Measurements from ENCODE around the gene ITGA3.
"Not testable (repeated sequence)": the region's sequence is repeated elsewhere in the genome, so short reads cannot be mapped to it uniquely, and the experiment has no call there.

Gene ITGA3

GRCh38 chr17:50058296-50058953, 2.5 kb downstream of the ITGA3 start:
- TF ChIP-seq CTCF (IDR thresholded peaks at IDR 0.05; ENCODE audit: low read depth, low read length): no peak
- no peak overlapping the region for H3K27ac ChIP-seq
- no peaks in the 10 kb centered on the region for H3K9me3 ChIP-seq (ENCODE audit: severe bottlenecking)
- H3K27me3 ChIP-seq (ENCODE audit: insufficient read depth, low read depth, severe bottlenecking): no peaks in the 10 kb centered on the region
- H3K36me3 ChIP-seq: peaks cover 6% of the 10 kb centered on the region; the same call in 1 of the 2 replicates
- H3K4me3 ChIP-seq (ENCODE audit: low read depth, low read length): no peak overlapping the region
- no peak for DNase-seq

- H3K36me3 ChIP-seq: peaks cover 6% of the 10 kb centered on the region; the same call in 1 of the 2 replicates
- H3K27me3 ChIP-seq (ENCODE audit: insufficient read depth, low read depth, severe bottlenecking): no peaks in the 10 kb centered on the region
- no peak overlapping the region for H3K4me3 ChIP-seq (ENCODE audit: low read depth, low read length)
Observed at GRCh38 chr17:50059256-50059655, 3.3 kb downstream of the ITGA3 start.

GRCh38 chr17:50059759-50060273, 3.9 kb downstream of the ITGA3 start:
- H3K36me3 ChIP-seq: peaks cover 9% of the 10 kb centered on the region
- no peak for TF ChIP-seq CTCF (IDR thresholded peaks at IDR 0.05; ENCODE audit: low read depth, low read length)
- H3K27ac ChIP-seq: no peak overlapping the region
- DNase-seq: no peak
- H3K9me3 ChIP-seq (ENCODE audit: severe bottlenecking): no peaks in the 10 kb centered on the region
- no peak overlapping the region for H3K4me3 ChIP-seq (ENCODE audit: low read depth, low read length)
- H3K27me3 ChIP-seq (ENCODE audit: insufficient read depth, low read depth, severe bottlenecking): no peaks in the 10 kb centered on the region

More at GRCh38 chr17:50059256-50059655, 3.3 kb downstream of the ITGA3 start:
- DNase-seq: no peak
- TF ChIP-seq CTCF (IDR thresholded peaks at IDR 0.05; ENCODE audit: low read depth, low read length): no peak
- Histone ChIP-seq H3K27ac (no peak overlapping the region), H3K9me3 (ENCODE audit: severe bottlenecking) (no peaks in the 10 kb centered on the region)

GRCh38 chr17:50060951-50061712, 5.2 kb downstream of the ITGA3 start:
- no peak for DNase-seq
- H3K36me3 ChIP-seq: peaks cover 9% of the 10 kb centered on the region
- TF ChIP-seq CTCF (IDR thresholded peaks at IDR 0.05; ENCODE audit: low read depth, low read length): no peak
- H3K27ac ChIP-seq: no peak overlapping the region
- no peaks in the 10 kb centered on the region for H3K9me3 ChIP-seq (ENCODE audit: severe bottlenecking)
- H3K4me3 ChIP-seq (ENCODE audit: low read depth, low read length): no peak overlapping the region
- no peaks in the 10 kb centered on the region for H3K27me3 ChIP-seq (ENCODE audit: insufficient read depth, low read depth, severe bottlenecking)

- H3K27me3 ChIP-seq (ENCODE audit: insufficient read depth, low read depth, severe bottlenecking); DNase-seq; H3K4me3 ChIP-seq (ENCODE audit: low read depth, low read length); H3K9me3 ChIP-seq (ENCODE audit: severe bottlenecking); H3K27ac ChIP-seq; H3K36me3 ChIP-seq: not testable (repeated sequence)
Observed at GRCh38 chr17:50061713-50062045, 5.8 kb downstream of the ITGA3 start.

Data from WERI-Rb-1 (cell line).